NCI-H345 (cell line): ENCODE data around the gene DNAJC17.

ENCODE experiments used
- DNase-seq: peaks from one replicate; lab custom pipeline; 2025; lab: John Stamatoyannopoulos, UW

The DNAJC17 gene

GRCh38 chr15:40790718-40791117 is 16.6 kb downstream of the DNAJC17 start:
- DNase-seq = no peak

DNA sequence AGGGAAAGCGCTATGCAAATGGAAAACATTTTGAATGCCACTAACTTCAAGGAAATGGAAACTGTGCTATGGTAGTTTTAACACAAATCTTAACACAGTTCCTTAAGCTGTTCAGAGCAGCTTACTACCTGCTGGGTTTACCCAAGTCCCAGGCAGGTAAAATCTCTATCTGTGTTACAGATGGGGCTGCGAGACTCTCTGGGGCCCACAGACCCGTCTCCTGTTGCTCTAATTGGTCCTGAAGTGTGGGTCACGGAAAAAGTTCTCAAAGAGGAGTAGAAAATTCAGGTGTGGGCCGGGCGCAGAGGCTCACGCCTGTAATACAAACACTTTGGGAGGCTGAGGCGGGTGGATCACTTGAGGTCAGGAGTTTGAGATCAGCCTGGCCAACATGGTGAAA is 17.3 kb downstream of the DNAJC17 start:
- no peak for DNase-seq

- no peak for DNase-seq
Observed at GRCh38 chr15:40789119-40789518, 18.2 kb downstream of the DNAJC17 start.

GRCh38 chr15:40787991-40788390 is 19.3 kb downstream of the DNAJC17 start:
- peak; percentile 76 for DNase-seq

DNA sequence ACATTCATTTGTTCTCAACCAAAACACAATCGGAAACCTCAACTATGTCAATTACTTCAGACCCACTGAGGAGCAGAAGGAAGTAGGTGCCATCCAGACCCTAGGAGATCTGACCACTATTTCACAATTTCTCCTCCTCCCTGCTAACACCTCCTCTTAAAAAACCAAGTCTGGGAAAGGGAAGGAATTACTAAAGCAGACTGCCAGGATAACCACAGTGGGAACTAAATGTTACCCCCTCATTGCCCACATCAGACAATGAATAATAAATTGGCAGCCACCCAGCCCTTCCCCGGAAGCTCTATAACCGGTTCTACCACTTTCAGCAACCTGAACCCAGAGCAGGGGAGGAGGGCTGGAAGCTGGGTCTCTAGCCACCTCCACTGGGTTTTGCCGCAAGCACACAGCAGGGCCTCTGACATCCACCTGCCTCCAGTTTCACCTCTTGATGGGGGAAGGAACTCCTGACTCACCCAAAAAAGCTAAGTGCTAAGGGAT is 19.9 kb downstream of the DNAJC17 start:
- peak; percentile 96 for DNase-seq

- DNase-seq = no peak
Observed at GRCh38 chr15:40785814-40786213, 21.5 kb downstream of the DNAJC17 start.

- no peak for DNase-seq
Observed at GRCh38 chr15:40785164-40785563, 22.1 kb downstream of the DNAJC17 start.

- DNase-seq = peak; percentile 68
Observed at GRCh38 chr15:40782609-40783227, 24.6 kb downstream of the DNAJC17 start.

- no peak for DNase-seq
Observed at GRCh38 chr15:40776537-40777141, 30.6 kb downstream of the DNAJC17 start.

GRCh38 chr15:40775740-40776536 is 31.3 kb downstream of the DNAJC17 start:
- no peak for DNase-seq

DNA sequence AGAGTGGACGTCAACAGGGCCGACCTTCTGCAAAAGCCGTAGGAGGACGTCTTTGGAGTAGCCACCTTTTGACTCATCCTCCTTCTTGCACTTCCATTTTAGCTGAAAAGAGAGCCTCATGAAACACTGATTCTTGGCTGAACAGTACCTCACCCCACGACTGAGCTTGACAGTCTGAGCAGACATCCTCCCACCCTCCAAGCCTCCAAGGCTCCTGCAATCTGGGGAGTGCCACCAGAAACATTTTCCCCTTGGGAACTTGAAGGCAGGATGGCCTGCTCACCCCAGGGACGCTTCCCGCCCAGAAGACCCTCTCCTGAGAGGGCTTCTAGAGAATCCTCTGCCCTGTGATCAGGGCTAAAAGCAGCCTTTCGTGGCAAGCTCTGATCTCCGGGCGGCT is 32.3 kb downstream of the DNAJC17 start:
- no peak for DNase-seq

DNA sequence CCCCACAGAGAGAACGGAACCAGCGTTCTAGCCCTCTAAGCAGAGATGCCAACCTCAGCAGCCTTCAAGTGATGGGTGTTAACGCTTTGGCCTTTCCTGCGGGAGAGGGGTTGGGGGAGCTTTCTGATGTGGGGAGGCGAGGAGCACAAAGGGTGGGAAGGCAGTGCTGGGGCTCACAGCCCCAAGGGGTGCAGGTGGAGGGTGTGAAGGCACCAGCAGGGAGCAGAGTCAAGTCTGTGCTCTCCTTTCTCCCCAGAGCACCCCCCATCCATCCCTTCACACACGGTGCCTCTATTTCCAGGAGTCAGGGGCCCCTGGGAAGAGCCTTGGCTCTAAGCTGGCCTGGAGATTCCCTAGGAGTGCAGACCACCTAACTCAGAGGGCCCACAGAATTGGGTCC is 33.4 kb downstream of the DNAJC17 start:
- DNase-seq = no peak

DNA sequence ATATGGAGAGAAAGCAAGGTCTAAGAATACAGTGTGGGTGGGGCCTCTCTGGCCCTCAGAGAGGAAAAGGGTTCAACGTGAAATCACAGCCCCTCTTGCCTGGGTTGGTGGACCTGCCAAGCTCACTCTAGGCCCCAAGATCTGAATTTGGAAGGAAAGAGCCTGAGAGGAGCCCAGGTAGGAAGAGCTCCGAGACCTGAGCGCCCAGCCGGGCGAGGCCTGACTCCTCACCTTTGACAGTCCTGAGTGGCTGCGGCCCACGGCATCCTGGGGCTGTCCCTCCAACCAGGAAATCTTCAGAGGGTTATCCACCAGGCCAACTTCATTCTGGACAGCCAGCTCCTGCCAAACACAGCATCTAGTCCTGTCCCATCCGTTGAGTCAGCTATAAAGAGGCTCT is 33.8 kb downstream of the DNAJC17 start:
- no peak for DNase-seq

DNA sequence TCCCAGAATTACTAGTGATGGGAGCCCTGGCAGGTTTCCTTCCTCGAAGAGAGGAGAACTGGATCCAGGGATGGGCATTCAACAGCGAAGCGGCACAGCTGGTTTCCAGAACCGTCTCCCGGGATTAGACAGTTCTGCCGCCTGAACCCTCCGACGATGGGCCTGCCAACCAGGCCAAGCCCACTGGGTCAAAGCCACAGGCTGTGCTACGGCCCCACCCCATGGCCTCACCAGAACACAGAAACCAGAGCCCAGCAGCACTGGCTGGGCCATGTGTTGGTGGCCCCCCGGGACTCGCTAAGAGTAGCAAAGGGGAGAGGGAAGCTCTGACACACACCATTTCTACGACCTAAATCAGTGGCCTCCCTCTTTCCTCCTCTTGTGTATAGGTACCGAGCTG is 35.3 kb downstream of the DNAJC17 start:
- no peak for DNase-seq

DNA sequence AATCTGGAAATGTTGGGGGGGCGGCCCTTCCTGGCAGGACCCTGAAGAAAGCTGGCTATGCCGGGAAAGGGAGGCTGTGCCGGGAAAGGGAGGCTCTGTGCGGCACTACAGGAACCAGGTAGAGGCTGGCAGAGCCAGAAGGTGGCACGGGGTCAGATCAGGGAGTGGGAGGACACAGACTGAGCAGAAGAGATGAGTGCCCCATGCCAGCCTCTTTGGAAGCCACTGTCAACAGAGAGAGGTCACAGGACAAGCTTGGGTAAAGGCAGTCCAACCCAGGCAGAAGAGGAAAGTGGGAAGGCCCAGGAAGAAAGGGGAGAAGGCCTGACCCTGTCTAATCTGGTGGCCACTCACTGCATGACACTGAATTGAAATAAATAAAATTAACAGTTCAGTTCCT is 36.0 kb downstream of the DNAJC17 start:
- no peak for DNase-seq

GRCh38 chr15:40770147-40770721 is 37.0 kb downstream of the DNAJC17 start:
- peak; percentile 18 for DNase-seq

DNA sequence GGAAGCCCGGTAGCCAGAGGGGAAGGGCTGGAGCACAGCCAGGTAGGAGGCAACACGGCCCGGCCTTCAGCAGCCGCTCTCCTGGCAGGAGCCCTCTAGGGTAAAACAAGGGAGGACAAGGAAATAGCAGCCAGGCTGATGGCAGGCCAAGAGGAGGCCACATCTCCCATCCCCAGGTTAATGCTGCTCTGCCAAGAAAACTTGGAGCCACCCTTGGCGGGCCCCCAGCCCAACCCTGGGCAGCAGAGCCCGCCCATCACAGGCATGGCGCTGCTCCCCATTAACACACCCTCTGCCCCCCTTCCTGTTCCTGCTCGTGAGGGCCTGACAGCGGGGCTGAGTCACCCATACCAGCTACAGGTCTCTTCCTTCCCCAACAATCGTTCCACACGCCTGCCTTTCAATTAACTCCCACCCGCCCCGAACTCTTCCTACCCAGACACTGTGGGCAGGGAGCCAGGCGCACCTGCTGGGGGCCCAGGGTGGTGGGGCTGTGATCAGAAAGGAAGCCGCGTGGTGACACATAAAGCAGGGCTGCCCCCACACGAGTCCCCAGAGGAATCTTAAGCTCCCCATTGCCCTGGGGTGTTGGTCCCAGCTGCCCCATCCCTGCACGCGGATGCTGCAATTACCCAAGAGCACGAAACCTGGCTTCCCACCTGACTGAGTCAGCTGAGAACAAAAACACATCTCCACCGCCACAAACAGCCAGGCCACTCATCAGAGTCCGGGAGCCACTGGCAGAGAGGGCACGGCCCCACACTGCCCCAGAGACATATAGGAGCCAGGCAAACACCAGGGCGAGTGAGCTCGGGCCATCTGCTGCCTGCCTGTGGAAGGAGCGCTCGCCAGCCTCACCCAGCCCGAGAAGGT is 37.8 kb downstream of the DNAJC17 start, which contains the start of gene C15orf62:
Gene C15orf62, plus strand, starts transcription at position 707 of the 873 bp plus-strand sequence. CDS start 516 bp downstream, outside the sequence.
- DNase-seq = peak; percentile 85

- no peak for DNase-seq
Observed at GRCh38 chr15:40768521-40769273, 38.6 kb downstream of the DNAJC17 start.

- DNase-seq = no peak
Observed at GRCh38 chr15:40767838-40768500, 39.3 kb downstream of the DNAJC17 start.
